ENCODE results near the gene RERE.

RERE gene

GRCh38 chr1:8666389-8667167, 150.9 kb downstream of the RERE start:
- DNase-seq = no peak

GRCh38 chr1:8665833-8666232, 151.6 kb downstream of the RERE start:
- DNase-seq = no peak

- DNase-seq = no peak
Measured at GRCh38 chr1:8664887-8665286, 152.6 kb downstream of the RERE start.

GRCh38 chr1:8663915-8664329, 153.5 kb downstream of the RERE start:
- DNase-seq = no peak

GRCh38 chr1:8663090-8663802, 154.2 kb downstream of the RERE start:
- DNase-seq = no peak

- DNase-seq = no peak
Measured at GRCh38 chr1:8662380-8663072, 154.9 kb downstream of the RERE start.

GRCh38 chr1:8661185-8662110, 156.0 kb downstream of the RERE start:
- no peak for DNase-seq

- no peak for DNase-seq
Measured at GRCh38 chr1:8660411-8660828, 157.0 kb downstream of the RERE start.

- no peak for DNase-seq
Measured at GRCh38 chr1:8659593-8659992, 157.8 kb downstream of the RERE start.

GRCh38 chr1:8653878-8654277, 163.6 kb downstream of the RERE start:
- DNase-seq = no peak

- no peak for DNase-seq
Measured at GRCh38 chr1:8652467-8653046, 164.9 kb downstream of the RERE start.

- no peak for DNase-seq
Measured at GRCh38 chr1:8651962-8652361, 165.5 kb downstream of the RERE start.

GRCh38 chr1:8651236-8651890, 166.1 kb downstream of the RERE start:
- DNase-seq = no peak

- DNase-seq = no peak
Measured at GRCh38 chr1:8649875-8650274, 167.6 kb downstream of the RERE start.

- no peak for DNase-seq
Measured at GRCh38 chr1:8649027-8649426, 168.4 kb downstream of the RERE start.

- DNase-seq = no peak
Measured at GRCh38 chr1:8646996-8647395, 170.4 kb downstream of the RERE start.

- DNase-seq = no peak
Measured at GRCh38 chr1:8646189-8646588, 171.3 kb downstream of the RERE start.

GRCh38 chr1:8643542-8644536, 173.6 kb downstream of the RERE start:
- no peak for DNase-seq

GRCh38 chr1:8642114-8642513, 175.3 kb downstream of the RERE start:
- DNase-seq = no peak
